ENCODE measurements around the gene SHROOM3.

DNA sequence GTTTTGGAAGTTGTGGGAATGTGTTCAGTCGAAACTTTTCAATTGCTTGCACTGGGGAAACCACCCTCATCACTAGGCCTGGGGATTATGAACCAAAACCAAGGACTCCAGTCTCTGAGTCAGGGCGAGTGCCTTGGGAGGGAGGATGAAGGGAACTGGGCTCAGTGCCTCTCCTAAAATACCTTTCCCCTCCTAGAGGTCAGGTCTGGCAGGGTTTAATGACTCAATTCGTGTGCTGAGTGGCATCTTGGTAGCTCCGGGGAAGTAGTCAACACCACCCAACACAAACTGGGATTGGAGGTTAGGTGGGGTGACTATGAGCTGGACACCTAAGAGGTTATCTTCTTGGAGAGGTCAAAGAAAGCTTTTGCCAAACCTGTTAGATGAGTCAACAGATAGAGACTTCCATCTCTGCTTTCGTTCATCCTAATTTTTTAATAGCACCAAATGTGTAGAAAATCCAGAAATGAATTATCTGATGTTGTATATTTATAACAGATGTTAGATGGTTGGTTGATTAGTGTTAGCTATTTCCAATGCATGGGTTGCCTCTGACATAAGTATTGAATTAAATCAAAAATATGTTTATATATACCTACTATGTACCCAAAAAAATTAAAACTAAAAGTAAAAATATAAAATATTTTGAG lies 202.8 kb downstream of the SHROOM3 start:
- TF ChIP-seq CTCF (IDR thresholded peaks at IDR 0.05; ENCODE audit: insufficient read depth, low read length, poor library complexity, severe bottlenecking): no peak
- TF ChIP-seq EZH2phosphoT487 (conservative IDR thresholded peaks at IDR 0.05; ENCODE audit: low read length): no peak
